Ovary (tissue), 3 donors: ENCODE results near the gene AUTS2.

ENCODE experiments used
- EP300 ChIP-seq: sonication (generic); formaldehyde crosslinking; IDR thresholded peaks from one replicate; pipeline ENCODE4 v1.6.1; 2017; ENCODE audit warnings: antibody characterized with exemption
- TF ChIP-seq, protein P1 (sequence below), 3 donors: fragments of 450-650 bp in 2 of 3; fragments of 200-600 bp in 1 of 3; IDR thresholded peaks; one replicate each; pipeline versions ENCODE4 v1.5.1 to v1.8.0; 2016 to 2022; ENCODE audit warnings: antibody characterized with exemption in 3 of 3, mild to moderate bottlenecking in 1 of 3
- donor health status: DM: no; HTN: no; CAD: no.

DNA sequence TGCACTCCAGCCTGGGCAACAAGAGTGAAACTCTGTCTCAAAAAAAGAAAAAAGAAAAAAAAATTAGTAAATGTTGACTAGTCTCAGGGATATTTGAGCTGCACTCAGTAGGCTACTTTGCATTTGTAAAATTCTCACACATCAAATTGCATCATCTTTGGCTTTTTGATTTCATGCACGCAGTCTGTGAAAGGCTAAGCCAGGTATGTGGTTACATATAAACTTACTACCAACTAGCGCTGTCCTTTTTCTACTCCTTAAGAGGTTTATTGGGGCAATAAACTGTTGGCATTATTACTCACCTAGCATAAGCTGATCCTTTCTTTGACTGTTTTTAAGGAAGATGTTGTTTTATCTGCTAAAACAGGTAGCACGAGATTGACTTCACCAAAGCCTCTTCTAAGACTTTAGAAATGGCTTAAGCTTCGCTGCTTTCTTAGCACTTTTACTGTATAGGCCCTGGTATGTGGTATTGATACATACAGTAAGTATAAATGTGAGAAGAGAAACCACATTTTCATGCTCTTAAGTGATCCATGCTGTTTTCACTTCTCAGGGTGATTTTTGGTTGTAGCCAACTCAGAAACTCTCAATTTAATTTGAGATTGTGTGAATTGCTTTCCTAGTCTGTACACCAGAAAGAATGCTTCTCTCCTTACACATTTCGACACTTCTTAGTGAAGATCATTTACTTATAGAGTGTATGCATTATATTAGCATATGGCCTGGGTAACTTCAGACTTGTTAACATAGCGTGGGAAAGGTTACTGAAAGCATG is 323.9 kb downstream of the AUTS2 start:
- no peak for TF ChIP-seq EP300
- TF ChIP-seq, protein P1, sequence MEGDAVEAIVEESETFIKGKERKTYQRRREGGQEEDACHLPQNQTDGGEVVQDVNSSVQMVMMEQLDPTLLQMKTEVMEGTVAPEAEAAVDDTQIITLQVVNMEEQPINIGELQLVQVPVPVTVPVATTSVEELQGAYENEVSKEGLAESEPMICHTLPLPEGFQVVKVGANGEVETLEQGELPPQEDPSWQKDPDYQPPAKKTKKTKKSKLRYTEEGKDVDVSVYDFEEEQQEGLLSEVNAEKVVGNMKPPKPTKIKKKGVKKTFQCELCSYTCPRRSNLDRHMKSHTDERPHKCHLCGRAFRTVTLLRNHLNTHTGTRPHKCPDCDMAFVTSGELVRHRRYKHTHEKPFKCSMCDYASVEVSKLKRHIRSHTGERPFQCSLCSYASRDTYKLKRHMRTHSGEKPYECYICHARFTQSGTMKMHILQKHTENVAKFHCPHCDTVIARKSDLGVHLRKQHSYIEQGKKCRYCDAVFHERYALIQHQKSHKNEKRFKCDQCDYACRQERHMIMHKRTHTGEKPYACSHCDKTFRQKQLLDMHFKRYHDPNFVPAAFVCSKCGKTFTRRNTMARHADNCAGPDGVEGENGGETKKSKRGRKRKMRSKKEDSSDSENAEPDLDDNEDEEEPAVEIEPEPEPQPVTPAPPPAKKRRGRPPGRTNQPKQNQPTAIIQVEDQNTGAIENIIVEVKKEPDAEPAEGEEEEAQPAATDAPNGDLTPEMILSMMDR (IDR thresholded peaks at IDR 0.05): no peak
